GM18873 (cell line): ENCODE data around the gene PDS5B.

Experiments used
- ATAC-seq: cut with Tn5 transposase; IDR thresholded peaks from one replicate; pipeline ENCODE4 v1.9.1; 2021; ENCODE audit warnings: mild to moderate bottlenecking, moderate library complexity, moderate number of reproducible peaks; ENCODE audit not compliant: unreplicated experiment, low FRiP score

Gene PDS5B

DNA sequence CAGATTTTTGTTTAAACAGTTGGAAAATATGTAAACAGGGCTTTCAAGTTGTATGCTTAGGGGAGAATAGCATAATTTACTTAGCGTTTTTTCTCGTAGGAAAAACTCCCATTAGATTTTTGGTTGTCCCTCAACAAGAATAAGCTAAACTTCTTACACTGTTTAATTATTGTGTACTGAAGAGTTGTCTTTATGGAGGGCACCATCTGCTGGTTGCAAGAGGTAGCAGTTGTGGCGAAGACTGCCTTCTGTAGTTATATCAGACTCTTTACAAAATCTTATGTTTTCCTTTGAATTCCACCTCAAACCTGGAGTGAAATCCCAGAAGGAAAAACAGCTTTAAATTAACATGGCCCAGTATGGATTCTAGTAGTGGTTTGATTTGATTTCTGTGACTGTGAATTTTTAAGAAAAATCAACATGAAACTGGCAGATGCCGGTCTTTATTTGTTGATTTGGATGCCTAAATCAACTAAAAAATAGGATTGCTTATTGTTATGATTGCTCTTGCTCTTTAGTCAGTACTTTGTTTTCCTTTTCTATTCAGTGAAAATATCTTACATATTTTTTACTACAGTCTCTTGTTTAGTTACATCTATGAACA, 53.4 kb downstream of the PDS5B start:
- ATAC-seq, result no peak

- ATAC-seq, result no peak
These were observed 56.1 kb downstream of the PDS5B start for GRCh38 chr13:32642316-32642715.

- no peak for ATAC-seq
These were observed 56.6 kb downstream of the PDS5B start for GRCh38 chr13:32642858-32643257.

DNA sequence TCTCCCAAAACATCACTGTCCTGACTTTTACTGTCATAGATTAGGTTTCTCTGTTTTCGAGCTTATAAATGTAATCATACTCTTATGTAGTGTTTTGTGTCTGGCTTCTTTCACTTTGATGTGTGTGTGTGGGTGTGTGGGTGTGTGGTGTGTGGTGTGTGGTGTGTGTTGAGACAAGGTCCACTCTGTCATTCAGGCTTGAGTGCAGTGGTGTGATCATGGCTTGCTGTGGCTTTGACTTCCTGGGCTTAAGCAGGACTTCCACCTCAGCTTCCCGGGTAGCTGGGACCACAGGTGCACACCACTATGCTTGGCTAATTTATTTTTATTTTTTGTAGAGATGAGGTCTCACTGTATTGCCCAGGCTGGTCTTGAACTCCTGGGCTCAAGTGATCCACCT, 59.6 kb downstream of the PDS5B start:
- ATAC-seq, result no peak

DNA sequence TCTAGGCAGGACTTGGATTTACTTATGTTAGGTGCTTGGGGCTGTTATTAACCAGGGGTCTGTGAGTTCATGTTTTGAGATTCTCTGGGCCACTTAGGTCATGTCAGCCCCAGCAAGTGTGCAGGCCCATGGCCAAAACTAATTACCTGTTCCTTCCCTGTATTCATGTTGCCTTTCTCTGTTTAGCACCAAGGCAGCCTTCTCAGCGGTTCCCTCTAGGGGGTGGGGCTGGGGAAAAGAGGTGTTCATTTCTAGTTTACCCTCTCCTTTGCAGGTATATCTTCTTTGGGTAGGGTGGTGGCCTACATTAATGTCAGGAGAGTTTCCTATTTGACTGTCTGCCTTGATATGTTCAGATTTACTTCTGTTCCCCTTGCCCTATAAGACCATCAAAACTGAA, 61.7 kb downstream of the PDS5B start:
- no peak for ATAC-seq

- peak; percentile 71 for ATAC-seq
These were observed 64.6 kb downstream of the PDS5B start for GRCh38 chr13:32650705-32651311.

- no peak for ATAC-seq
These were observed 71.1 kb downstream of the PDS5B start for GRCh38 chr13:32657309-32657708.

DNA sequence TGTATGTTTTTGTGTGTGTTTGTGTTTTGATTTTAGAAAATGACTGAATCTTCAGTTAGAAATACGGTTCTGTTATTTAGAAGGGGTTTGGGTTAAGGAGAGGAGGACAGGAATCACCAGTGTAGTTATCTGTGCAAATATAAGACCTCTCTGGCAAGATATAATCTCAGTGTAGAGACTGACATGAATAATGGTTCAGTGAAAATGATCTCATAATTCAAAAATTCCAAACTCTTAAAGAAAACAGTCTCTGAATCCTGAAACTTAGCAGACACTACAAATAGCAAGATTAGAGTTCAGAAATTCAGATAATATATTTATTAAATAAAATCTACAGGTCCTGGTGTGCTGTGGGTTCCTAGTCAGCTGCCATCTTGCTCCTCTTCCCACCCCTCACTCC, 73.5 kb downstream of the PDS5B start:
- ATAC-seq, result no peak

DNA sequence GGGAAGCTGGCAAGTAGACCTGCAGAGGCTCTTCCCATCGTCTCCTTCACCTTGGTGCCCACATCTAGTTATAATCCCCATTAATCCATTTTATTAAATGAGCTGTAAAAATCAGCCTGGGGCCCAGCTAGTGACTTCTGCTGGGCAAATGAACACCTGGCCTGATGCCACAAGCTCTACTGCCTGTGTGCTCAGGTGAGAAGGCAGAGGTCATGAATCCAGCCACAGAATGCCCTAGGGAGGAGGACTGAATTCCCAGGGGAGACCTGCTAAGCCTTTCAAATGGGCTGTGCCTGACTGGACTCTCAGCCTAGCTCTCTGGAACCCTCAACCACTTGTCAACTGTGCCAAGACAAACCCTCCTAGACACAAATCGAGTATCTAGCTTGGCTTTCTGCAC, 74.0 kb downstream of the PDS5B start:
- ATAC-seq, result no peak

GRCh38 chr13:32661685-32662084, 75.4 kb downstream of the PDS5B start:
- ATAC-seq, result no peak

DNA sequence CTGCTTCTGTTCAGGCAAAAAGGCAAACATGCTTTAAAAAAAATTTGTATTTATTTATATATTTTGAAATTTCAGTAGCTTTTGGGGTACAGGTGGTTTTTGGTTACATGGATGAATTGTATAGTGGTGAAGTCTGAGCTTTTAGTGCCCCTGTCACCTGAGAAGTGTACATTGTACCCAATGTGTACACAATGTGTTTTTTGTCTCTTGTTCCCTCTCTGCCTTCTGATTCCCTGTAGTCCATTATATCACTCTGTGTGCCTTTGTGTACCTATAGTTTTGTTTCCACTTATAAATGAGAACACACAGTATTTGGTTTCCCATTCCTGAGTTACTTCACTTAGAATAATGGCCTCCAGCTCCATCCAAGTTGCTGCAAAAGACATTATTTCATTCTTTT, 77.4 kb downstream of the PDS5B start:
- no peak for ATAC-seq

DNA sequence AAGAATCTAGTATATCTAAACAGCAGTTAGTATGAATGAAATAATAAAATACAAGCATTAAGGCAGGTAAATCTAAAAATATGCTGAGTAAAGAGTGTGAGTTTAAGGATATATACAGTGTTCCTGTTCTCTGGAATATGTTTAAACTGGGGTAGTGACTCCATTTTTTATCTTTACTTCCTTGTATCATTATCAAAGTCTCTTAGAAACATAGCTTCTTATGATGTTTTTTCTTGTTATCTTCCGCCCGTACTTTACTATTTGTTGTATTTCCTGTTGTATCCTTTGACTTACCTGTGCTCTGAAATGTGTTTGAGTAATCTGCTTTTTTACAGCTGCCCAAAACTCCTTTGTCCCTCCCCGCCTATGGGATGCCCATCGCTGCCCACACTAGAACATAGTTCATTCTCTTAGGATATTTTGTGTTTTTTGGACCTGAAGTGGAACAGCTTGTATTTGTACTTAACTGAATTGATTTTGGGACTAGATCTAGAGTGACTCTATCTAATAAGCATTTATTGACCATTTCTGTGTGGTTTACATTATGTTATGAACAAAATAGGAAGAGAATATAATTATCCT, 80.8 kb downstream of the PDS5B start:
- no peak for ATAC-seq

DNA sequence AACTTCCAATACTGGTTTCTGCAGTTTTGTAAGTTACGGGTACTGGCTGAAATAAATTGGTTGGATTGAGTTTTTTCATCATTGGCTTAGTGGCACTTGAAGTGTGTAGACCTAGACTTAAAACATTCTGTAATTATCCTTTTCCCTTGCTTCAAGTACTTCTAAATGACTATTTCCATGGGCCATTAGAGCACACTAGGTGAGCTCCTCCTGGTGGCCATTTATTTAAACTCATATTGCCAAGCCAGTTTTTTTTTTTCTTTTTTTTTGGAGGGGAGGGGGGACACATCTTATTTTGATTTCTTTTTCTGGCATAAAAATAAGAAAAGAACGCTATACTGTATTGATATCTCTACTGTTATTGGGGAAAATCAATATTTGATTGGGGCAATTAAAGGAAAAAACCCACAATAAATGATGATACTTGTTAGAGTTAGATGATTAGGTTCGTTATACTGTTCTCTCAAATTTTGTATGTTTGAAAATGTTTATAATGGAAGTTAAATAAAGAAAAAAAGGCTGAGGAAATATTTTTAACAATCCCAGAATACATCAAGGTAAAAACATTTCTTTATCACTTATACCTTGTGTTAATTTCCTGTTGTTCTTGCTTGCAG, 82.9 kb downstream of the PDS5B start:
- ATAC-seq, result no peak

DNA sequence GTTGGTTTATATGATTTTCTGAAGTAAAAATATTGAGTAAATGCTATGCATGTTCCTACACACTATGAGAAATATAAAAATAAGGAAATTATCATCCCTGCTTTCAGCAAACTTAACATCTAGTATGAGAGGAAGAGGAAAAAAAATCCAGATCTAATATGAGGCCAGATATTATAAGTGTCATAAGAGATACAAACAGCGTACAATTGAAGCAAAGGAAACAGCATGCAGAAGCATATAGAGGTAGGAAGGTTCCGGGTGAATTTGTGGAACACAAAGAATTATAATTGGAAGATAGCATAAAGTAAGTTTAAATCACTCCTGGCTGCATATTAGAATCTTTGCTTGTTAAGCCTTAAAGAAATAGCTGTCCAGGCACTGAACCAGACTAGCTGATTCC, 88.3 kb downstream of the PDS5B start:
- no peak for ATAC-seq

GRCh38 chr13:32676242-32676641, 90.0 kb downstream of the PDS5B start:
- ATAC-seq, result no peak

GRCh38 chr13:32682130-32682529, 95.9 kb downstream of the PDS5B start:
- no peak for ATAC-seq

DNA sequence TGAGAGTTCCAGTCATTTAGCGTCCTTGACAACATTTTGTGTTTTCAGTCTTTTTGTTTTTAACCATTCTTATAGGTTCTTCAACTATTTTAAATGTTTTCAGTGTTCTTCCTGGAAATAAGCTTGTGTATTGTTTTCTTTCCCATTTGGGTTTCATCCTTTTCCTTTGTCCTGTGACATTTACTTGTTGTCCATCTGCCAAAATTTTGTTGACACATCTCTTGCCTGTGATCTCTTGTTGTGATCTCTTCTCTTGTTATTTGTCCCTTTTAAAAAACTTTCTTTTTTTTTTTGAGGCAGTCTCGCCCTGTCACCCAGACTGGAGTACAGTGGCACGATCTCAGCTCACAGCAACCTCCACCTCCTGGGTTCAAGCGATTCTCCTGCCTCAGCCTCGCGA, 96.5 kb downstream of the PDS5B start:
- no peak for ATAC-seq

- ATAC-seq, result no peak
These were observed 101.0 kb downstream of the PDS5B start for GRCh38 chr13:32687275-32687674.

GRCh38 chr13:32695602-32696250, 109.5 kb downstream of the PDS5B start:
- no peak for ATAC-seq

GRCh38 chr13:32707471-32707870, 121.2 kb downstream of the PDS5B start:
- ATAC-seq, result no peak

DNA sequence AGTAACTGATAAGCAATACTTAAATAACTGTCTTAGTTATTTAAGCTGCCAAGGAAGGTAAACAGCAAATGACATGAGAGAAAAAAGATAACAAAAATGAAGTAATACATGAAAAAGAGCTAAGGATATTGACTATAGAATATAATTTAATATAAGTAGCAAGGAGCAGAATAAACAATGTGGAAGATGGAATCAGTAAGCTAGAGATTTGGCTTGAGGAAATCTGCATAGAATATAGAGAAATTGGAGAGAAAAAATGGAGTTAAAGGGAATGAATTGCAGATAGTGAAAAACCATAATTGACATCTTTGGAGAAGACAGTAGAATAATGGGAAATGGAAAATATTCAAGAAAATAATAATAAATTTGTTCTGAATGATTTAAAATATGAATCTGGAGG, 127.1 kb downstream of the PDS5B start:
- no peak for ATAC-seq
